Measurements from ENCODE around the gene IFNG.

Gene IFNG

DNA sequence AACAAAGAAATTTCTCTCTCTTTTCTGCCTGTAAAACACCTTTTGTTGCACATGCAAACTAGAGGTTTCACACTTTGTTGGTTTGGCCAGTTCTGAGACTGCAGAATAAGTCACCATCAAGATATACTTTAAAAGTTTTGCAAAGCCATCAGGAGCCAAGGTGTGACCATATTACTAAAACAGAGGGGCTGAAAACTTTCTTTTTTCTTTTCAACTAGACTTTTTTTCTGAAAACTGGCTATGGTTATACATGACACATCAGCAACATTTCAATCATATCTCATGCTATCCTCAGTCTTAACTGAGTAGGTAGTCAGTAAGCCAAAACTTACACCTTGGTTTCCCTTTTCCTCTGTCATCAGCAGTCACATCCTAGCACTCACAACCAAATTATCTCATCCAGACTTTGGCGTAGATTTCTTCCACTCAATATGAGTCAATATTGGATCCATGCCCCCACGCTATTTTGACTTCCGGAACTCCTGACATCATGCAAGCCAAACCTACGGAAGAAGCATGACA is 4.1 kb upstream of the IFNG start:
- no peak for DNase-seq

DNA sequence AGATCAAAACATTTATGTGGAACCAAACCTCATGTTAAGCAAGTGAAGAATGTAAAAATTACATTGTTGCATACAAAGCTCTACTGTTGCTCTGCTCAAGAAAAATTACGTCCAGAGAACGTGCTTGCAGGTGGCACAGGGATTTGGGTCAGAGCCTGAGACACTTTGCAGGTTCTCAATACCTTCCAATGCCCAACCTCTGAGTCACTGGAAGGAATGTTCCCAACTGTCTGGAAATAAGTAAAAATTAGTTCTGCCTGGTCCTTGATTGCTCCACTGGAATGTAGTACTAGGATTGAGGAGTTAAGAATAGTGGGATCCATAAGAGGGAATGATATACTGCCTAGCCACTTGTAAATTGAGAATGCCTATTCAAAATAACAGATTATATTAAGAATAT is 2.8 kb upstream of the IFNG start:
- DNase-seq: no peak

DNA sequence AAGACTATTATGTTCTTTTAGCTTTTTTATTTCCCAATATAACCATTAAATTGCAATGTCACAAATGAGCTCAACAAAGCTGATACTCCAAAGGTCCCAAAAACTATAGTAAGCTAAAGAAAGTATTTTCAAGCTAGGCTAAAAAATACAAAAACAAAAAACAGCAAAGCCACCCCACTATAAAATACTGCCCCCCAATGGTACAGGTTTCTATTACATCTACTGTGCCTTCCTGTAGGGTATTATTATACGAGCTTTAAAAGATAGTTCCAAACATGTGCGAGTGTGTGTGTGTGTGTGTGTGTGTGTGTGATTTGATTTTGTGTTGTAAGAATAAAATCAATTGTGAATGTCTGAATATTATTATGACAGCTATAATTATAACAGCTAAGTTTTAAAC is 1.1 kb downstream of the IFNG start:
- peak; percentile 75 for DNase-seq

DNA sequence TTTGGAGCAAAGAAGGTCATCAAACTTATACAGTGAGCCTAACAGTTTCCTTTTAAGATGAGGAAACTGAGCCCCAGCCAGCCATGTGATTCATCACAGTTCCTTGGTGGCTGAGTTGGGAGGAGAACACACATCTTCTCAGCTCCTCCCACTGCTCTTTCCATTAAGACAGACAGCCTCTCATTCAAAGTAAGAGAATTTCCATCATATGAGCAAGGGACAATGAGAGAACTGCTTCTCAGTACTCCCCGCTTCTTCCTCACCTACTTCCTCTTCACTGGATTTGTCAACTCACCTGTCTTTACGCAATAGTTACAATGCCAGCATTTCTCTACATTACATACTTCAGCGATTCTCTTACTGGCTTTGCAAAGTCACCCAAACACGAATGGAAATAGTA is 2.2 kb downstream of the IFNG start:
- DNase-seq: no peak

DNA sequence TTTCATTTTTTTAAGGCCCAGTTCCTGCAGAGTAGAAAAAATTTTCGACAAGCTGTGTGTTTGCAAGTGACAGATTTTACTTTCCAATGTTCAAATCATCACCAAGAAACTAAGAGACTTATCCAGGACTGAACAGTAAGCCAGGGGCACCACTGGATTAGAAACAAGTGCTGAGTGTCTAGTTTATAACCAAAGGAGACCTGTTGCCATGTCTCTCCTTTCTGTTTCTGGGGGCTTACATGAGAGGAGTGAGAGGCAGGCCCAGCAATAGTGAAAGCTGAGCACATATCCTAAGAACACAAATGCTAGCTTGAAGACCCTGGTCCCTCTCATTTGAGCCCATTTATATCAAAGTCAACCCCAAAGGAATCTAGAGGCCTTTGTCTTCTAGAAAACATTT is 2.9 kb downstream of the IFNG start:
- no peak for DNase-seq

DNA sequence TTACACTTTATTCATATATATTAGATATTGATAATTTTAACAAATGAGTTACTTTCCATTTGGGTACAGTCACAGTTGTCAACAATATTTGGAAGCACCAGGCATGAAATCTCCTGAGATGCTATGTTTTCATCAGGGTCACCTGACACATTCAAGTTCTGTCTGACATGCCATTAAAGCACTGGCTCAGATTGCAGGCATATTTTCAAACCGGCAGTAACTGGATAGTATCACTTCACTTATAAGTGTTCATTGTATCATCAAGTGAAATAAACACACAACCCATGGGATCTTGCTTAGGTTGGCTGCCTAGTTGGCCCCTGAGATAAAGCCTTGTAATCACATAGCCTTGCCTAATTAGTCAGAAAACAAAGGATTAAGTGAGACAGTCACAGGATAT is 4.8 kb downstream of the IFNG start:
- DNase-seq: no peak

DNA sequence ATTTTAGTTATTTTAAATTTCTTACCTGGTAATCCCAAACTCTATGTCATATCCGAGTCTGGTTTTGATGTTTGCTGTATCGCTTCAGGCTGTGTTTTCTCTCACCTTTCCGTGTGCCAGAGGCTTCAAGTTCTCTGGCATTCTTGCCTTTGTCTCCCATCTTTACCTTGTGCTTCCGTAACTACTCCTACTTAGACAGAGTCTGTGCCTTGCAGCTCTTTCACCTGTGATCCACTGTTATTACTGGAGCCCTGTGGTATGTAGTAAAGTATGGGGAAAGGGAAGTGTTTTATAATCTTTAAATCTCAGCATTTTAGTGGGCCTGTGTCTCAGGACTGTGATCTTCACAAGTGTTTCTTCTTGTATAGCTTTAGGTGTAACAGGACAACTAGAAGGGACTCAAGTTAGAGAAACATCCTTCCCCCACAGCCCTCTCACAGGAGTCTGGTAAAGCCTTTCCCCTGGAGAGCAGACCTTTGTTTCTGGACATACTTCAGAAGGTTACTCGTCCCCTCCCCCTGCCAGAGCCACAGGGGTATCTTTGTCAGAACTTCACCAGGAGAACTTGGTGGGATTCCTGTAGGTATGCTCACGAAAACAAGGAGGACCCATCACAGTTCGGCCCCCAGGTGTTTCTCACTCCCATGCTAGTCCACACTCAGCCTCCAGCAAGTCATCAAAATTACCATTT is 11.1 kb downstream of the IFNG start:
- no peak for DNase-seq

DNA sequence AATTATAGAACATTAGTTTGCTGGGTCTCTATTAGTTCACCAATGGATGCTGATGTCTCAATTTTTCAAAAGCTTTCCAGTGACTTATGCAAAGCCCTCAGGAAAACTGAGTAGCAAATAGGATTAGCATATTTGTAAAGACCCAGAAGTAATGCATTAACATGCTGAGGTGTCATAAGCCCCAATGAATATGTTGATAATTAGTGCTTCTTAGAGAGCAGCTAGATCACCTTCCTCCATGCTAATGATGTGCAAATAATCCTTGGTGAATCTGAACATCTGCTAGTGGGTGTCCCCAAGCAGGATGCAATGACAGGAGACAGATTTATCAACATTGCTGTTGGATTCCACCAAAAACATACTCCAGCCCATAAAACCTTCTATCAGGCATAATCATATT is 19.0 kb downstream of the IFNG start:
- no peak for DNase-seq

DNA sequence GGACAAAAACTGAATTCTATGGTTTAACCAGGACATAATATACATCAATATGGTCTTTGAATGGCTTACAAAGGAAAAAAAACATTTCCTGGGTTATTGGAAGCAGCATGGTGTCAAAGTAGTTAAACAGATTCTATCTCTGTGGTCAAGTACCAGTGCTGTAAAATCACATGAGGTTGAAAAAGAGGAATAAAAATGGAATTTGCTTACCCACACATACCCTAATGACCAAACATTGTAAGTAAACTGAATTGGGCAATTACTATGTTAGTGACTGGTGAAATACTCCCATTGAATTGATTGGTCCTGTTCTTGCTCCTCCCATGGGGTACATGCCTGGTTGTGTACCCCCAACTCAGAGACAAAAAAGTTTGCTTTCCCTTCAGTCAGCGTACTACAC is 19.6 kb downstream of the IFNG start:
- peak; percentile 38 for DNase-seq

DNA sequence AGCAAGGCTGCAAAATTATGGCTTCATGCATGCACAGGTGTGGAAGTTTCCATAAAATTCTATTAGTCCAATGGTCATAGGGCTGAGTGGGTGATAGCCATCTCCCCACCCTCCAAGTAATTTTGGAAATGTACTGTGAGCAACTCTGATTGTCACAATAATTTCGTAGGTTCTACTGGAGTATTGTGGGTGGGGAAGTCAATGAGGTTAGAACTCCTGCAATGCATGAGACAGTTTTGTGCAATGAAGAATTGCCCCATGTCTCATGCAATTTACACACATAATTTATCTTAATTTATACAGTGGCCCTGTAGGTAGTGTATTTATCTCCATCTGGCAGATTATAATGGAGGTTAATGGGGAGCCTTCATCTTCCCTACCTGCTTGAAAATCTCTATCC is 20.5 kb downstream of the IFNG start:
- no peak for DNase-seq

DNA sequence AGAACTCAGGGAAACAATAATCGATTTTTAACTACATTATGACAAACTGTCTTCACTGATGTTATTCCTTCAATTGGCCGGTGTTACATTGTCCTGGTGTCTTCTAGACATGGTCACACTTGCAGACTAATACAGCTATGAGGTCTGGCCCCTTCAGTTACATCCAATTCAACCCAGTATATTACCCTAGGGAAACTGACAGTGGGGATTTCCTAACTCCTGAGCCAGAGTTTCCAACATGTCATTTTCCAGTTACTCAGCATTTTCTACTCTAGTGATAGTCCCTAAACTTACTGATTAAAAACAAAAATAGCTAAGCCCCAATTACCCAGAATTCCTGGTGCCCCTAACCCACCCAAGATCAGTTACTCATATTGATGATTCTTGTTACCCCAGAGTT is 21.1 kb downstream of the IFNG start:
- no peak for DNase-seq

DNA sequence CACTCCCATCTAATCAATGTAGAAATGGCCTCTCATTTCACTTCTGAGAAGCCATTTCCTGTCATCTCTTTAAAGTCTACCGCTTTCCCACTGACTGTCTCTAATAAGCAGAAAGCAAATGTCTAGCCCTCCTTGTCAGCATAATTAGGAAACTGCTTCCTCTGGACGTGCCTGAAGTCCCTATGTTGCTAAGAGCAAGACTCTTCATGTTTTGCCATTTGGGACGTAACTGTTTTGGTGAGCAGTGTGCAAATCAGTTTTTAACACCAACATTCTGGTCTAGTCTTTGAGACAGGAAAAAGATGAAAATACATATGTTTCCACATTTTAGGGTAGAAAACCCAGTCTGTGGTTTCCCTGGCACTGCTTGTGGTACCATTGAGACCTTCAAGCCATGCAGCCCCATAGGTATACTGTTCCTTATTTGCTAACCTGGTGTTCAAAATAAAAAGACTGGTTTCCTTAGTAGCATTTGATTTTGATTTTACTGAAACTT is 22.2 kb downstream of the IFNG start:
- DNase-seq: no peak

DNA sequence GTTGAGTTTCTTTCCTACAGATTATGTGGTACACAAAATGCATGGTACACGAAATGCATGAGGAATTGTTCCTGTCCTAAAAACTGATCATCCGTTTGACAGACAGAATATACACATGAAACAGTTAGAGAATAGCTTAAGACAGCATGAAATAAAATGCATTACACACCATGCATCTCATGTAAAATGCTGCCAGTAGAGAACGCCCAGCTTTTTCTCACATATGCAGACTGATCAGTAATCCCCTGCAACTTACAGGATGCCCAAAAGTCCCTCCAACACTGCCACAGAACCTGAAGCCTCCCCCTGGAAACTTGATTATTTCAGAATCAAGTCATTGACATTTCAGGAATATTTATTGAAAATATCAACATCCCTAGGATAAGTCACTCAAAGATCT is 24.0 kb downstream of the IFNG start:
- no peak for DNase-seq

DNA sequence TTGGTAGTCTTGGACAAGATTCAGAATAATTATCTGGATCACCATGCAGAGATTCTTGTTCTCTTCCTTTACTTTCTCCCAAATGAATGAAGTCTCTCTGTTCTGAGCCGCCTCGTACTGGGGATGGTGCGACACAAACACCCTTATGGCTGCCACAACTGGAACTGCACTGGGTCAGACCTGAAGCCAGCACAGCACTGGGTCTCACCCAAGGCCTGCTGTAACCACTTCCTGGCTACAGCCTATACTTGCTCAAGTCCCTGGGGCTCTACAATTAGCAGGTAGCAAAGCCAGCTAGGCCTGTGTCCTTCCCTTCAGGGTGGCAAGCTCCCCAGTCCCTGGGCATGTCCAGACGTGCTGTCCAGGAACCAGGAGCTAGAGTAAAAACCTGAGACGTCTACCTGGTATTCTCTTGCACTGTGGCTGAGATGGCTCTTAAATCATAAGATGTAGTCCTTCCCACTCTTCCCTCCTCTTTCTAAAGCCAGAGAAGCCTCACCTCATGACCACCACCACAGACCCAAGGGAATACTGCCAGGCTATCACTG is 27.6 kb downstream of the IFNG start:
- DNase-seq: no peak

DNA sequence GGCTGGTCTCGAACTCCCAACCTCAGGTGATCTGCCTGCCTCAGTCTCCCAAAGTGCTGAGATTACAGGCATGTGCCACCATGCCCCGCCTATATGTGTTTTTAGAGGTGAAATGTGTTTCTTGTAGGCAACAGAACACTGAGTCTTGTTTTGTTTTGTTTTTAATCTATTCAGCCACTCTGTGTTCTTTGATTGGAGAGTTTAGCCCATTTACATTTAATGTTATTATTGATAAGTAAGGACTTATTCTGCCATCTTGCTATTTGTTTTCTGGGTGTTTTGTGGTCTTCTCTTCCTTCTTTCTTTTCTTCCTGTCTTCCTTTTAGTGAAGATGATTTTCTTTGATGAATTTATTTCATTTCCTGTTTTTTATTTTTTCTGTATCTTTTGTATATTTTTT is 29.6 kb downstream of the IFNG start:
- DNase-seq: no peak

DNA sequence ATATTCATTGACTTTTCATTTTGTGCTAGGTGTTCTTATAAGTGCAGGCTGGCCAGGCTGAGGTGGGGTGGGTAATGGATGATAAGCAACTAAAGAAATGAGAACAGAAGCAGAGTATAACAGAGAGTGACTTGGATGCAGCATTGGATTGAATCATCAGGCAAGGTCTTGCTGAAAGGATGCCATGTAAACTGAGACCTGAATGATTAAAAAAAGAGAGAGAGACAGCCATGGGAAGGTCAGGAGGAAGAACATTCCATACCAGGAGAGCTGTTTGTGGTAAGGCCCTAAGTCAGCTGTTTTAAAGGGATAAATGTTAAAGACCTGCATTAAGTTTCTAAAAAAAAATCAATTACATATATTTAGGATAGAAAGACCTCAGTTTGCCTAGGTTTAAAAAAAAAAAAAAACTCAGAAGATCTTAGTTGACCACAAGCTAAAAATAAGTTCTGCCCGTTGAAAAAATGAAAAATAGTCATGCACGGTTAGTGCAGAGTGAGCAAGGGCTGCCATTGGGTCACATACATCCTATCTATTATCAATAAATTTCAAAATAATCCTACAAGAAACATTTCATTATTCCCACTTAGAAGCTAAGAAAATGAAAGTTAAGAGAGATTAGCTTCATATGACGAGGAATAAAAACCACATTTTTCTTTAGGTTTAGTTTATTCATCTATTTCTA is 37.2 kb downstream of the IFNG start:
- no peak for DNase-seq

DNA sequence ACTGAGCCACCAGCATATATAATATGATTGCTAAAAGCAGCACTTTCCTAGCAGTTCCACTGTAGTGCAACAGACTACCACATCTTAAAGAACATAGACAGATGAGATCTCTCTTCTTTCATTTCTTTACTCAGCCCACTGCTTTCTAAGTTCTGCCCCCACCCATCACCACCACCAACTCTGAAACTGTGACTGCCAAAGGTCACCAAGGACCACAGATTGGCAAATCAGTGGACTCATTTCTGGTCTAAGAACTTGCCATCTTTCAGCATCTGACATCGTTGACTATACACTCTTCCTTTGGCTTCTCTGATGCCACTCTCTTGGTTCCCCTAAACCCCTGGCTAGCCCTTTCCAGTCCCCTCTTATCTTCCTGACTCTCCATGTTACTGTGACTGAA is 38.4 kb downstream of the IFNG start:
- DNase-seq: no peak

DNA sequence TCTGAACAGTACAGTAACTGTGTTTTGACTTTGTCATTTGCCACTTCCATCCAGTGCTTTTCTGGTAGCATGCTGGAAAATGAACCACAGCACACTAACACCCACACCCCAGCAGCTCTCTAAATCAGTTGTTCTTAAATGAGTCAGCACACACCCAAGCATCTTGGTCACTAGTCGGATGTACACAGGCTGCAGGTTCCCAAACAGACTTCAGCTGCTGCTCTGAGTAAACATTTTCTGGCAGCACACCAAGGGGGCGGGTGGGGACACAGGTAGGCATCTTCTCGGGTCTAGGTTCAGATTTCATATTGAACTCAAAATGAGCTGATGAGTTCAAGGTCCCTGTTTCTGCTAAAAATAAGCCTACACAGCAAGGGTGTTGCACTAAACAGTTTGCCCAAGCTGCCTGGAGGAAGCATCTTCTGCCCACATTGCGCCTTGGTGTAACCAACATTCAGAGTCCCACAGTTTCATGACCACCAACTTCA is 39.8 kb downstream of the IFNG start:
- no peak for DNase-seq

DNA sequence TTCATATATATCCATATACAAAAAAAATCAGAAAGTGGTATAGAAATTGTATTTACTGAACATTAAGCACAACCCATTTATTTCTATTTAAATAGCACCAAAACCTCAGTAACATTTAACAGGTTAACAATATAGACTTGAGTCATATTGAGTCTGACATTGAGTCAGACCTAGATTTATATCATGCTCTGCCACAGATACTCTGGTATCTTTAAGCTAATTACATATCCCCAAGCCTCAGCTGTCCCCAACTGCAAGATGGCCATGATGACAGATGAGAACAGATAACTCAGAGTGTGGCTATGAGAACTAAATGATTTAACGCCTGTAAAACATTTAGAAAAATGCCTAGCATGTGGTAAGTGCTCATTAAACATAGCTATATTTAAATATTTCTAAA is 40.3 kb downstream of the IFNG start:
- no peak for DNase-seq

DNA sequence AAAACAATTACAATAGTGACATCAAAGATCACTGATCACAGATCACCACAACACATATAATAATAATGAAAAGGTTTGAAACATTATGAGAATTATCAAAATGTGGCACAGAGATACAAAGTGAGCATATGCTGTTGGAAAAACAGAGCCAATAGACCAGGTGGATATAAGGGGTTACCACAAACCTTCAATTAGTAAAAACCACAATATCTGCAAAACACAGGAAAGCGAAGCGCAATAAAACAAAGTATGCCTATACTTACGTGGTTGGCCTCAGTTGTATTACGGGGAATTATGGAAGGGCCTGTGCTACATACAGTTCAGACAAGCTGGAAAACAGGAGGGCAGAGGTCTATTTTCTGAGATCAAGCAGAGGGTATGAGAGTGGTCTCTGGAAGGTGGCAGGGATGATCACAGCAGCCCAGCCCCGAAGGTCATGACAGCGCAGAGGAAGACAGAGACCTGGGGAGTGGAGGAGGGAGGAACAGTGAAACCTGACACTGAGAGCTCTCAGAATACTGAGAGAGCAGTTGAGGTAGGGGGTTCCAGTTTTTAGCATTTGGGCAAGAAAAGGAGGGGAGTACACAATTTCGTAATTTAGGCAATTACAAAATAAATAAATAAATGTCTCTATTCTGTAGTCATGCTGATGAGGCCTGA is 41.3 kb downstream of the IFNG start:
- no peak for DNase-seq

DNA sequence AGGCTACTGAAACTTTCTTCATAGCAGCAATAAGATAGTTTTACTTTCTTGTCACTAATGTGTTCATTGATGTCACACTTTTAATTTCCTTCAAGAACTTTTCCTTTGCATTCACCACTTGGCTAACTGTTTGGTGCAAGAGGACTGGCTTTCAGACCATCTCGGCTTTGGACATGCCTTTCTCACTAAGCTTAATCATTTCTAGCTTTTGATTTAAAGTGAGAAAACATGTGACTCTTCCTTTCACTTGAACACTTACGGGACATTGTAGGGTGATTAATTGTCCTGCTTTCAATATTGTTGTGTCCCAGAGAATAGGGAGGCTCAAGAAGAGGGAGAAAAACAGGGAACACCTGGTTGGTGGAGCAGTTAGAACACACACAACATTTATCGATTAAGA is 41.9 kb downstream of the IFNG start:
- no peak for DNase-seq

DNA sequence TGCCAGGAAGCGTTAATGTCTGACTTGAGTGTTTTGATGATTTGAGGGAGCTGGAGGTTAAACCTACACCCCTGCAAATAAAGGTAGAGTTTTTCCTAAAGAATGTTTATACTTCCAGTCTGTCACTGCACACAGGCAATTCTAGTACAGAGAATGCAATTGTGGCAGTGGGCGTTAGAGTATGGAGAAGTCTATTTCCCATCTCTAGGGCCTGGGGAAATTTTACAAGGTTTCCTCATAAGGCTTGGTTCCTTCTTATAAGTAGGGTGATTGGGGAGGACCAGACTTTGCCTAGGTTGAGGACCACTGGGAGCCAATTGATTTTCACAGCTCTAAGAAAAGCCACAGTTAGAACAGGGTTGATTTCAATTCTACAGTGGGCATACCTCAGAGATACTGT is 44.3 kb downstream of the IFNG start:
- no peak for DNase-seq

DNA sequence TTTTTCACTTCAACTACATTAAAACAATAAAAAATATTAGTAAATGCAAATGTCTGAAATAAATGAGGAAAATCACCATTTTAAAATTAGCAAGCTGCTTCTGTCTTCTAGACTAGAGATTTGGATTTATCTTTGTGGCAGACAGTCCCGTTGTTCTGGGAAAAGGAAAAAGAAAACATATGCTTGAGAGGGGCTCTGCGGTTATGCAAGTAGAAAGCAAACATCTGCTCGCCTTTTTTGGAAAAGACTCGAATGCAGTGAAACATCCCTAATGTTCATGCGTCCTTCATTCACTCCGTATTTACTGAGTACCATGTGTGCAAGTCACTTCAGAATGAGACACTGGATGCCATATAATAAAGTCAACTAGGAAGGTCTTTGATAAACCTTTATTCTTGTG is 44.9 kb downstream of the IFNG start:
- DNase-seq: no peak

DNA sequence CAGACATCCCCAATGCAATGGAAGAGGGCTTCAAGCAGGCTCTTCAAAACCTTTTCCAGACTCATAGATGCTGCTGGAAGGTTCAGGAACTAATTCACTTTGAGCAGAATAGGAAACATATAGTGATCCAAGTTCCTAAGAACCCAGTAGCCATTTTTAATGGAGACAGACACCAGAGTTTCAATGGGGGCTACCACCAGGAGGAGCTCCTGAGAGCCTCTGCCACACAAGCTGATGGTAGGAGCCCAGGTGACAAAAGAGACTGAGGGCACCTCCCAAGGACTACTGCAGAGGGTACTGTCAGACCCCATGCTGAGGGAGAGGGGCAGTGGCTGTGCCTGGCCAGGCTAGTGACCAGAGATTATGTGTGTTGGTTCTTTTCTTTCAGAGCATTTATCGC is 45.9 kb downstream of the IFNG start:
- DNase-seq: peak; percentile 30

Data from OCI-M1 (cell line).